ENCODE measurements around the gene STAC.
"Not testable (repeated sequence)": the region's sequence is repeated elsewhere in the genome, so short reads cannot be mapped to it uniquely, and the experiment has no call there.

The STAC gene

GRCh38 chr3:36575241-36575640 is 194.9 kb downstream of the STAC start:
- intact Hi-C loops (cut with DNase I; ENCODE audit: low total_unique reads), result no loop called here
- H3K27me3 ChIP-seq, result no peaks in the 10 kb centered on the region
- H3K36me3 ChIP-seq, result no peaks in the 10 kb centered on the region
- no peak for TF ChIP-seq CTCF (IDR thresholded peaks at IDR 0.05)
- H3K4me3 ChIP-seq, result no peak overlapping the region
- peaks cover 0 to under 1% (median 0%) of the 10 kb centered on the region in 4 donors for H3K4me1 ChIP-seq
- DNase-seq, result no peak
- H3K27ac ChIP-seq, result no peak overlapping the region
- H3K9me3 ChIP-seq, result peaks cover 0 to 15% (median 0%) of the 10 kb centered on the region in 3 donors

GRCh38 chr3:36578418-36578817 is 198.1 kb downstream of the STAC start:
- intact Hi-C loops (cut with DNase I; ENCODE audit: low total_unique reads); H3K4me1 ChIP-seq; H3K36me3 ChIP-seq; DNase-seq; H3K27me3 ChIP-seq; H3K27ac ChIP-seq; H3K4me3 ChIP-seq: not testable (repeated sequence)
- H3K9me3 ChIP-seq, result peaks cover 0 to 15% (median 0%) of the 10 kb centered on the region in 3 donors

GRCh38 chr3:36579746-36580145 is 199.4 kb downstream of the STAC start:
- Histone ChIP-seq H3K4me1 (no peaks in the 10 kb centered on the region), H3K27ac (no peak overlapping the region), H3K9me3 (peaks cover 0 to 15% (median 0%) of the 10 kb centered on the region in 3 donors), H3K27me3 (no peaks in the 10 kb centered on the region), H3K4me3 (no peak overlapping the region), H3K36me3 (no peaks in the 10 kb centered on the region)
- no peak for DNase-seq
- intact Hi-C loops (cut with DNase I; ENCODE audit: low total_unique reads), result no loop called here
- TF ChIP-seq CTCF (IDR thresholded peaks at IDR 0.05), result no peak

GRCh38 chr3:36580716-36581115 is 200.4 kb downstream of the STAC start:
- Histone ChIP-seq H3K4me3 (no peak overlapping the region), H3K27me3 (no peaks in the 10 kb centered on the region), H3K36me3 (no peaks in the 10 kb centered on the region), H3K27ac (no peak overlapping the region), H3K4me1 (no peaks in the 10 kb centered on the region), H3K9me3 (peaks cover 0 to 15% (median 0%) of the 10 kb centered on the region in 3 donors)
- TF ChIP-seq CTCF (IDR thresholded peaks at IDR 0.05), result no peak
- no peak for DNase-seq
- intact Hi-C loops (cut with DNase I; ENCODE audit: low total_unique reads), result no loop called here

- intact Hi-C loops (cut with DNase I; ENCODE audit: low total_unique reads), result no loop called here
- H3K36me3 ChIP-seq, result no peaks in the 10 kb centered on the region
- no peaks in the 10 kb centered on the region for H3K4me1 ChIP-seq
- H3K4me3 ChIP-seq, result no peak overlapping the region
- H3K9me3 ChIP-seq, result peaks cover 0 to 5% (median 0%) of the 10 kb centered on the region in 3 donors
- TF ChIP-seq CTCF (IDR thresholded peaks at IDR 0.05), result no peak
- H3K27ac ChIP-seq, result no peak overlapping the region
- H3K27me3 ChIP-seq, result no peaks in the 10 kb centered on the region
- DNase-seq, result no peak
Observed at GRCh38 chr3:36591959-36592358, 211.7 kb downstream of the STAC start.

GRCh38 chr3:36595511-36595910 is 215.2 kb downstream of the STAC start:
- no peaks in the 10 kb centered on the region for H3K36me3 ChIP-seq
- intact Hi-C loops (cut with DNase I; ENCODE audit: low total_unique reads), result no loop called here
- no peak overlapping the region for H3K27ac ChIP-seq
- peaks cover 0 to 5% (median 0%) of the 10 kb centered on the region in 3 donors for H3K9me3 ChIP-seq
- no peak for DNase-seq
- H3K4me1 ChIP-seq, result peaks cover 0 to 3% (median 0%) of the 10 kb centered on the region in 4 donors
- no peak for TF ChIP-seq CTCF (IDR thresholded peaks at IDR 0.05)
- no peaks in the 10 kb centered on the region for H3K27me3 ChIP-seq
- no peak overlapping the region for H3K4me3 ChIP-seq
